K562 (cell line): ENCODE measurements around the gene DBNDD1. TPM values are rescaled to one million over a fixed set of nuclear protein-coding genes. Genes with fewer than 3 reads are reported as not detected.
A peak's percentile ranks its signal among the peaks of the same experiment; 100 is the strongest.

Experiments
- ARID3B ChIP-seq: fragments of 250-450 bp; sonication (Bioruptor Pico); IDR thresholded peaks from 2 replicates; pipeline ENCODE4 v1.4.0; 2020; ENCODE audit warnings: borderline replicate concordance
- CBX1 ChIP-seq: sonication (generic); IDR thresholded peaks from 2 replicates; pipeline ENCODE4 v1.6.1; 2016; ENCODE audit warnings: antibody characterized with exemption, low read depth, mild to moderate bottlenecking
- CBX3 ChIP-seq, 2 experiments: IDR thresholded peaks; 1 replicate in 1 of 2; 2 replicates in 1 of 2; pipeline ENCODE4 v1.6.1; 2012; ENCODE audit warnings: inconsistent platforms in 2 of 2, low read length in 2 of 2, borderline replicate concordance in 1 of 2, control low read depth in 1 of 2
- FOXA3 ChIP-seq, 2 experiments: fragments of 450-650 bp in 1 of 2; sonication (generic) in 1 of 2; formaldehyde crosslinking; IDR thresholded peaks in 1 of 2; conservative IDR thresholded peaks in 1 of 2; 2 replicates each; pipeline versions ENCODE4 v1.4.0 to v1.8.0; 2020 to 2022; ENCODE audit warnings: mild to moderate bottlenecking in 2 of 2, missing genetic modification reagents in 1 of 2
- FOXJ2 ChIP-seq: fragments of 200-800 bp; sonication (Bioruptor generic); IDR thresholded peaks from 2 replicates; pipeline ENCODE4 v1.6.1; 2016; ENCODE audit warnings: missing genetic modification characterization, missing compliant biosample characterization
- HNRNPK ChIP-seq: fragments of 200-400 bp; formaldehyde crosslinking; IDR thresholded peaks from one replicate; pipeline ENCODE4 v1.6.1; 2018; ENCODE audit warnings: mild to moderate bottlenecking, low read depth, low read length; ENCODE audit not compliant: poor library complexity, severe bottlenecking
- KDM5B ChIP-seq: fragments of 200-600 bp; sonication (generic); IDR thresholded peaks from 2 replicates; pipeline ENCODE4 v1.6.1; 2012; ENCODE audit warnings: low read depth, mild to moderate bottlenecking, moderate library complexity, low read length, control low read depth, inconsistent platforms; ENCODE audit not compliant: insufficient replicate concordance
- MCM5 ChIP-seq: fragments of 450-650 bp; IDR thresholded peaks from 2 replicates; pipeline ENCODE4 v1.6.1; 2016; ENCODE audit warnings: low read depth
- MIER1 ChIP-seq: fragments of 450-650 bp; IDR thresholded peaks from 2 replicates; pipeline ENCODE4 v1.6.1; 2016; ENCODE audit warnings: antibody characterized with exemption, mild to moderate bottlenecking, low read depth
- PHF21A ChIP-seq: fragments of 450-650 bp; IDR thresholded peaks from 2 replicates; pipeline ENCODE4 v1.6.1; 2017; ENCODE audit warnings: low read depth, borderline replicate concordance
- SP2 ChIP-seq: IDR thresholded peaks from 2 replicates; pipeline ENCODE4 v1.6.1; 2011; ENCODE audit warnings: mild to moderate bottlenecking, low read depth, low read length, moderate library complexity; ENCODE audit not compliant: poor library complexity, severe bottlenecking; ENCODE audit errors: extremely low read depth
- STAT6 ChIP-seq: sonication (generic); formaldehyde crosslinking; IDR thresholded peaks from 2 replicates; pipeline ENCODE4 v1.8.1; 2023; ENCODE audit warnings: mild to moderate bottlenecking, missing genetic modification reagents
- TCFL5 ChIP-seq: fragments of 250-450 bp; sonication (Bioruptor Pico); conservative IDR thresholded peaks from 2 replicates; pipeline ENCODE4 v1.6.1; 2021; ENCODE audit warnings: mild to moderate bottlenecking, moderate library complexity, matching md5 sums
- ZNF121 ChIP-seq: sonication (generic); formaldehyde crosslinking; conservative IDR thresholded peaks from 2 replicates; pipeline ENCODE4 v1.8.0; 2022; ENCODE audit warnings: missing genetic modification reagents
- ZNF232 ChIP-seq: sonication (generic); formaldehyde crosslinking; IDR thresholded peaks from 2 replicates; pipeline ENCODE4 v1.8.0; 2022; ENCODE audit warnings: mild to moderate bottlenecking, missing genetic modification reagents
- ZNF561 ChIP-seq: fragments of 450-650 bp; formaldehyde crosslinking; conservative IDR thresholded peaks from 2 replicates; pipeline ENCODE4 v1.4.0; 2020; ENCODE audit warnings: mild to moderate bottlenecking, moderate library complexity
- polyA plus RNA-seq, 8 experiments: library from polyadenylated mRNA; depleted of rRNA in 4 of 8; stranded (reverse) in 5 of 8; unstranded in 3 of 8; fragments of >200 nt; fragmentation: Nextera tagmentation in 2 of 8; fragmentation: Illumina TruSeq in 1 of 8; extraction: Ambion mirVana in 2 of 8; extraction: Trizol in 1 of 8; gene quantifications; 2 replicates each; pipeline versions ENCODE4 v1.2.1 to v1.2.3, GENCODE V29; 2011 to 2014; ENCODE audit warnings: inconsistent platforms in 1 of 8, missing spikeins in 1 of 8
- total RNA-seq, 7 experiments: library from RNA; depleted of rRNA in 6 of 7; stranded (reverse); fragments of >200 nt in 6 of 7; fragmentation: Illumina TruSeq in 2 of 7; extraction: Trizol in 2 of 7; gene quantifications; 2 replicates each; pipeline versions ENCODE4 v1.2.1 to v1.2.3, GENCODE V29; 2011 to 2021; ENCODE audit warnings: low replicate concordance in 1 of 7

DBNDD1 gene
- total and polyA plus RNA-seq, 9 of the 15 experiments (the other 6 are each of a cell fraction or from before 2014, with no cell fraction given): 0.55 to 13.0 (median 5.8) TPM

GRCh38 chr16:90054554-90054953 lies 35.3 kb upstream of the DBNDD1 start (continued):
- TF ChIP-seq STAT6 (CRISPR knock-in tag) (no peak), CBX3 (IDR thresholded peaks at IDR 0.05; ENCODE audit: borderline replicate concordance in 1 of 2, low read length in 2 of 2) (peak in 1 of 2 experiments; percentile 91; a peak in 1 of 3 replicates), PHF21A (no peak), FOXJ2 (tag) (no peak), ARID3B (CRISPR knock-in tag) (no peak), TCFL5 (no peak), CBX1 (peak; percentile 63; the same call in 1 of the 2 replicates), ZNF232 (CRISPR knock-in tag) (no peak), ZNF561 (CRISPR knock-in tag) (no peak), ZNF121 (CRISPR knock-in tag) (no peak), SP2 (no peak), MCM5 (no peak), HNRNPK (no peak), FOXA3 (CRISPR knock-in tag; conservative IDR thresholded peaks at IDR 0.05 in 1 of 2, IDR thresholded peaks at IDR 0.05 in 1 of 2) (no peak), MIER1 (no peak), KDM5B (no peak)
